NK-92 (cell line): ENCODE results near the gene EHBP1.

Source experiments
- DNase-seq: peaks from one replicate; lab custom pipeline; 2025; ENCODE audit not compliant: unreplicated experiment; lab: John Stamatoyannopoulos, UW

EHBP1 gene

DNA sequence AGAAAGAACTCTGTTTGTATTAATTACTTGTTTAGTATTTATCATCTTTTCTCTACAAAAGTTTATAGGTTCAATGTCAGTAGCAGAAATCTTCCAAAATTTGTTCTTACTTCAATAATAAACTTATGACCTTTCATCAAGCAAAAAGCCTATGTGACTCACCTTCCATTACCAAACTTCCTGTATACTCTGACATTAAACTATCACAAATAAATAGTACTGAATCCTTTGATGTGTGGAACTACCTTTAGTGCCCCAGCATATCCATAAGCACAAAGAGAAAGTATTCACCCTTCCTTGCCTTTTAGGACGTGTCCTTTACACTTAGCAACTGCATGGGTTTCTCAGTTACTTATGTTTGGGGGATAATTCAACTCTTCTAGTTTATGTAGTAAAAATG lies 166.0 kb downstream of the EHBP1 start:
- no peak for DNase-seq

GRCh38 chr2:62873603-62874002 lies 168.1 kb downstream of the EHBP1 start:
- DNase-seq: no peak

- DNase-seq: no peak
Observed at GRCh38 chr2:62874881-62875383, 169.4 kb downstream of the EHBP1 start.

DNA sequence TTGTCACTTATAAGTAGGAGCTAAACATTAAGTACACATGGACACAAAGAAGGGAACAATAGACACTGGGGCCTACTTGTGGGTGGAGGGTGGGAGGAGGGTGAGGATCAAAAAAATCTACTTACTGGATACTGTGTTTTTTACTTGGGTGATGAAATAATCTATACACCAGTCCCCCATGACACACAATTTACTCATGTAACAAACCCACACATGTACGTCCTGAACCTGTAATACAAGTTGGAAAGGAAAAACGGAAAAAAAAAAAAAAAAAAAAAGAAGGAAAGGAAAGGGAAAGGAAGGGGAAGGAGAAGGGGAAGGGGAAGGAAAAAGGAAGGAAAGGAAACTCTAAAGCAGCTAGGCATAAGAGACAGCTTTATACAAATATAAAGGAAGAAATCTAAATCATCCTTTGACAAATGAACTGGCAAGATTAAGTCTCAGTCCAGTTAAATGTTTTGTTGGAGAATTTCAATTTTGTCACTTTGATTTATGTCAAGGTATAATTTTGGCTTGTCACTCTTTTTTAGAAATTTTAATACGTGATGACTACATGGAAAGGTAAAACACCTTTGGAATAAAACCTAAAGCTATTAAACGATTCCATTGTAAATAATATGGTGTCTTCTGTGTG lies 175.8 kb downstream of the EHBP1 start:
- DNase-seq: no peak

GRCh38 chr2:62883629-62884028 lies 178.1 kb downstream of the EHBP1 start:
- DNase-seq: no peak

DNA sequence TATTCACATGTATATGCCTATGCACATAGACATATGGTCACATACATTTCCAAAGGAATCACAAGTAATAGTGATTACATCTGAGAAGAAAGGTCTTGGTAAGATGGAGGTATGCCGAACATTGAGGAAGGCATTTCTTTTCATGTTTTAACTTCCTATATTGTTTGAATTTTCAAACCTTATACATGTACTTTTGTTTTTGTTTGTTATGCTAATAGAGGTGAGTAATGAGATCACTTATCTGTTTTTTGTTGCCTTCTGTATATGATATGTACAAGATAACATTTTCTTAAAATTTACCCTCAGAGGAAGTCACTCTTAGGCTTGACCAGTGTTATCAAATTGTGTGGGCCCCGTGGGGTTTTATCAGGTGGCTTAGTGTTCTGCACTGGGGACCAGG lies 178.6 kb downstream of the EHBP1 start:
- no peak for DNase-seq

- no peak for DNase-seq
Observed at GRCh38 chr2:62884514-62884913, 179.0 kb downstream of the EHBP1 start.

GRCh38 chr2:62894966-62895631 lies 189.6 kb downstream of the EHBP1 start:
- DNase-seq: no peak

DNA sequence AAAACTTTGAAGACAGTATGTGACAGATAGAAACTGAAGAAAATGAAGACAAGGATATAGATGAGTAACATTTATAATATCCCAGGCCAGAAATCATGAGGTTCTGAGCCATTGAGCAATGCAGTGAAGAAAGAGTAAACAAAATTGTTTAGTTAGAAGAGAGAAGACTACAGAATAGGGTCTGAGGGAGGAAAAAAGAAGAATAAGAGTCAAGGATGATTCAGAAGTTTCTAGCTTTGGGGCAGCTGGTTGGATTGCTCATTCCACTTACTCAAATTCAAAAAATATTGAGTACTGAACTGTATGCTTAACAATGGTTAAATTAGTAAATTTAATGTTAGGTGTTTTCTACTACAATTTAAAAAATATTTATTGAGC lies 190.1 kb downstream of the EHBP1 start:
- no peak for DNase-seq

DNA sequence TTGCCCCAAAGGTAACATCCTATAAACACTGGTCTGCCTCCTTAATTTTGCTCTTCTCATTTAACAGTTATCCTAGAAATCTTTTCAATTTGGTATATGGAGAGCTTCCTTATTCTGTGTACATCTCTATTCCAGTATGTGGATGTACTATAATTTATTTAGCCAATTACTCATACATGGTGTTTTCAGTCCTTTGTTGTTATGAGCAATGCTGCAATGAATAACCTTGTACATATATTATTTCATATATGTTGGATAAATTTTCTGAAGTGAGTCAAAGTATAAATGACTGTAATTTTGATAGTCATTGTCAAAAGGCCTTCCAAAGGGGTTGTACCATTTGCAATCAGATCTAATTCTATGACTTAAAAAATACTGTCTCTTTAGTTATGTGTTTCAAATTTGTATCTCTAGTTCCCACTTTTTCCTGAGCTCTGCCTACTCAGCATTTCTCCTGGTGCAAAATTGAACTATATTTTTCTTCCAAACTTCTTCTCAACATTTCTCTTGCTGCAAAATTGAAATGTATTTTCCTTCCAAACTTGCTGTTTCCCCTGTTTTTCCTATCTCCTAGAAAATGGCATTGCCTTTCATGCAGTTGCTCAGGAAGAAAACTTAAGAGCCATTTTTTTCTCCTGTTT lies 191.8 kb downstream of the EHBP1 start:
- DNase-seq: no peak

DNA sequence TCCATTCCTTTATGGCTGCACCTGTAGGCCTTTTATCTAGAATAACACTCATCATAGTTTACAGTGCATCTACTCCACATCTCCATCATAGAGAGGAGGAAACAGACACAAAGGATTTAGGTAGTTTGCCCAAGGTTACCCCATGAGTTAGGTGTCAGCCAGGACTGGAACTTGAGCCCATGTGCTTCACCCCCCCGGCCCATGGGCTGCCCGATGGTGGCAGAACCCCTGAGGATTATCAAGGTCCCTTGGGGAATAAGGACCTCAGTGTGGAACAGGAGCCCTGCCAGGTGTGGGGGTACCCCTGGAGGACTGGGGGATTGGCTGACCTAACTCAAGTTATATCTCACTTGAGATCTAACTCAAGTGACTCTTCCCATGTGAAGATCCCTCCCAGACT lies 198.8 kb downstream of the EHBP1 start:
- DNase-seq: no peak

DNA sequence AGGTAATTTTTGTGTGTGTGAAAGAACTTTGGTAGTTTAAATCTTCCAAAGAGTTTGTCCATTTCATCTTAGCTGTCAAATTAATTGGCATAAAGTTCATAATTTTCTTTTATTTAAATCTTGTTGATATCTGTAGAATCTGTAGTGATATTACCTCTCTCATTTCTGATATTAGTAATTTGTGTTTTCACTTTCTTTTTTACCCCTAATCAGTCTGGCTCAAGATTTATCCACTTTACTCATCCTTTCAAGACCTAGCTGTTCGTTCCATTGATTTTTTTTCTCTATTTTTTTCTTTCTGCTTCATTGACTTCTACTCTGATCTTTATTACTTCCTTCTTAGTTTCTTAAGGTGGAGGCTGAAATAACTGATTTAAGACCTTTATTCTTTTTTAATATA lies 202.6 kb downstream of the EHBP1 start:
- DNase-seq: no peak

GRCh38 chr2:62913311-62913710 lies 207.8 kb downstream of the EHBP1 start:
- DNase-seq: no peak

GRCh38 chr2:62919041-62919440 lies 213.5 kb downstream of the EHBP1 start:
- no peak for DNase-seq

GRCh38 chr2:62920070-62920469 lies 214.6 kb downstream of the EHBP1 start:
- DNase-seq: no peak

DNA sequence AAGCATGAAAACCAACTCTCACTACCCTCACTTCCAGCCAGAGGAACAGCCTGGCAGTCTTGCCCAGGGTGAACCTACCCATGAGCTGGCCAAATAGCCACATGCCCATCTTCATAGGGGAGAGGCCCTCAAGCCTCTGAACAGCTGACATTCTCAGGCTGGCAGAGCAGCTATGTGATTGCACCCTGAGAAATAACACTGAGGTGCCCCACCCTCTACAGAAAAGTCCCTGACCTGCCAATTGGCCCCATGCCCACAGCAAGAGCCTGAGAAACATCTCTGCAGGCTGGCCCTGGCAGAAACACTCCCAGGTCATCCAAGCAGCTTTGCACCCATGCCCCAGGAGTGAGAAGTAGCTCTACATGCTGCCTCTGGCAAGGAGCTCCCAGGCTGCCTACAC lies 217.7 kb downstream of the EHBP1 start:
- DNase-seq: no peak

DNA sequence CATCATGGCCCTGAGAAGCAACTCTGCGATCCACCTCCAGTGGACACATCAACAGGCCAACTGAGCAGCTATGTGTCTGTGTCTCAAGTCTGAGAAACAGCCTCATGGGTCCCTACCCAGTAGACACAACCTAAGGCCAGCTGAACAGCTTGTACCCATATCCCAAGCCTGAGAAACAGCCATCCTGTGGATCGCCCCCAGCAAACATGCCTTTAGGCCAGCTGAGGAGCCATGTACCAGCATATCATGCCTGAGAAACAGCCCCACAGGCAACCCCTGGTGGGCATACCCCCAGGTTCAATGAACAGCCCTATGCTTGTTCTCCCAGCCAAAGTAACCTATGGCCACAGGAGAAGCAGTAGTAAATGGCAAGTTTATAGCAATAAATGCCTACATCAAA lies 218.4 kb downstream of the EHBP1 start:
- DNase-seq: no peak

DNA sequence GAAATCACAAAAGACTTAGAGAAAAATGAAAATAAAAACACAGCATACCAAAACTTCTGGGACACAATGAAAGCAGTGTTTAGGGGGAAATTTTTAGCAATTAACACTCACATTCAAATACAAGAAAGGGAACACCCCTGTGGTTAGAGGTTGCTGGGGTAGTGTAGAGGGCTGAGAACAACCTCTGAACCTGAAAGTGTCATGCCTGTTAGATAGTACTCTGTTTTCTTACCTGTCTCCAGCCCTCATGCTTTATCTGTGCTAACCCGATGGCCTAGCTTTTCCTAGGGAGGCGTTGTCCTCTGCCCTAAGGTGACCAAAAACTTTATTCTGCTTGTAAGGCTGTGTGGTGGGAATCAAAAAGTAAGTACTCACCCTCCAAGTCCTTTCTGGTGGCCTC lies 222.5 kb downstream of the EHBP1 start:
- DNase-seq: no peak

DNA sequence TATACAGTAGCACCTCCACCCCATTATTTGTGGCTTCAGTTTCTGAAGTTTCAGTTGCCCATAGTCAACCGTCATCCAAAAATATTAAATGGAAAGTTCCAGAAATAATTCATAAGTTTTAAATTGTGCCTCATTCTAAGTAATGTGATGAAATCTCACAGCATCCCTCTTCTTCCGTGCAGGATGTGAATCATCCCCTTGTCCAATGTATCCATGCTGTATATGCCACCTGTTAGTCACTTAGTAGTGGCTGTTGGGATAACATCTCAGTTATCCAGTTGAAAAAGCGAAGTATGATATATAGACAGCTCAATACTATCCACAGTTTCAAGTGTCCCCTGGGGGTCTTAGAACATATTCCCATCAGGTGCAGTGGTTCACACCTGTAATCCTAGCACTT lies 226.0 kb downstream of the EHBP1 start:
- DNase-seq: no peak

GRCh38 chr2:62933398-62933917 lies 227.9 kb downstream of the EHBP1 start:
- DNase-seq: no peak

GRCh38 chr2:62934517-62934916 lies 229.0 kb downstream of the EHBP1 start:
- DNase-seq: no peak

- no peak for DNase-seq
Observed at GRCh38 chr2:62938126-62938525, 232.6 kb downstream of the EHBP1 start.
